ENCODE data around the gene GPM6B.

DNA sequence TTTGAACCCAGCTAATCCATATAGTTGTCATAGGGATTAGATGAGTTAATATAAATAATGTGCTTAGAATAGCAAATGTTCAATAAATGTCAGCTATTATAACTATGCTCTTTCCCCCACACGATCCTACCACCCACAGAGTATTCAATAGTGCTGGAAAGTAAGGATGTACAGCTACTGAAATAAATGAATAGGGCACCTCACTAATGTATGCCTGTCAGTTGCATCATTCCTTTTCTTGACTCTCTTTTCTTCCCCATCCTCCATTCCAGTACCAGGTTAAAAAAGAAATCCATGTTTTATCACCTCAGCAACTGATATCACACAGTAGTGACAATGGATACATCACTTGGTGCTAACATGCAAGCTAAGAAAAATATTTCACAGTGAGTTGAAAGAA, 42.8 kb upstream of the GPM6B start:
- TF ChIP-seq USF1 (CRISPR knock-in tag; IDR thresholded peaks at IDR 0.05), result no peak
- no peak for TF ChIP-seq SMAD3 (CRISPR knock-in tag; IDR thresholded peaks at IDR 0.05; ENCODE audit: borderline replicate concordance)
- TF ChIP-seq, protein P1, sequence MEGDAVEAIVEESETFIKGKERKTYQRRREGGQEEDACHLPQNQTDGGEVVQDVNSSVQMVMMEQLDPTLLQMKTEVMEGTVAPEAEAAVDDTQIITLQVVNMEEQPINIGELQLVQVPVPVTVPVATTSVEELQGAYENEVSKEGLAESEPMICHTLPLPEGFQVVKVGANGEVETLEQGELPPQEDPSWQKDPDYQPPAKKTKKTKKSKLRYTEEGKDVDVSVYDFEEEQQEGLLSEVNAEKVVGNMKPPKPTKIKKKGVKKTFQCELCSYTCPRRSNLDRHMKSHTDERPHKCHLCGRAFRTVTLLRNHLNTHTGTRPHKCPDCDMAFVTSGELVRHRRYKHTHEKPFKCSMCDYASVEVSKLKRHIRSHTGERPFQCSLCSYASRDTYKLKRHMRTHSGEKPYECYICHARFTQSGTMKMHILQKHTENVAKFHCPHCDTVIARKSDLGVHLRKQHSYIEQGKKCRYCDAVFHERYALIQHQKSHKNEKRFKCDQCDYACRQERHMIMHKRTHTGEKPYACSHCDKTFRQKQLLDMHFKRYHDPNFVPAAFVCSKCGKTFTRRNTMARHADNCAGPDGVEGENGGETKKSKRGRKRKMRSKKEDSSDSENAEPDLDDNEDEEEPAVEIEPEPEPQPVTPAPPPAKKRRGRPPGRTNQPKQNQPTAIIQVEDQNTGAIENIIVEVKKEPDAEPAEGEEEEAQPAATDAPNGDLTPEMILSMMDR (IDR thresholded peaks at IDR 0.05), result no peak
- TF ChIP-seq MYBL2 (CRISPR knock-in tag; IDR thresholded peaks at IDR 0.05), result no peak
- no peak for TF ChIP-seq ZNF512 (CRISPR knock-in tag; IDR thresholded peaks at IDR 0.05; ENCODE audit: borderline replicate concordance)

Measured in WTC11 (cell line).